ENCODE measurements around the gene NAALADL2.

DNA sequence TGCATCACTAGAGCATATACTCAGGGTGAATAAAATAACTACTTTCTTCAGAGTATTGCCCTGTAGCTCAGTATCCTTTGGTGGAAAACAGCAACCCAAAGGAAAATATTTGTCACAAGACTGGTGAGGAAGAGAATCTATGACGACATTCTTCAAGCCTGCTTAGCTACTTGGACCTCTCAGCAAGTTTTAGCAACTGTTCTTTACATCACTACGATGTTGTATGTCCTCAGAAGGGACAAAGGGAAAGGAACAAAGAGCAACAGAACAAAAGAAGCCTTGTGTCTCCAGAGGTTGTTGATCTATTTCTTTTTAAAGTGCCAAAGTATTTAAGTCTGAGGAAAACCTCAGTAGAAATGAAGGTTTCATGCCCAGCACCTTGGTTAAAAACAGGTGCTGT is 746.7 kb downstream of the NAALADL2 start:
- no peak for TF ChIP-seq CTCF (IDR thresholded peaks at IDR 0.05)
- no peak for TF ChIP-seq EZH2 (IDR thresholded peaks at IDR 0.05)

Data from neural progenitor cell (in vitro differentiated cells).